H9 (cell line): Measurements from ENCODE around the gene ADARB2. TPM values are rescaled to one million over a fixed set of nuclear protein-coding genes. Genes with fewer than 3 reads are reported as not detected.

Experiments
- DNase-seq: peaks from one replicate; pipeline ENCODE4 v3.0.0-alpha.2; 2017
- H2AFZ ChIP-seq: one replicate; pipeline ENCODE4 v1.6.1; 2013; ENCODE audit warnings: mild to moderate bottlenecking, low read length, control low read depth, moderate library complexity
- H2AK5ac ChIP-seq: 2 replicates; pipeline ENCODE4 v1.6.1; 2013; ENCODE audit warnings: low read length, control low read depth, mixed read lengths; ENCODE audit not compliant: insufficient read length
- H2BK120ac ChIP-seq: one replicate; pipeline ENCODE4 v1.6.1; 2013; ENCODE audit warnings: low read depth, mild to moderate bottlenecking, low read length, control low read depth, inconsistent platforms; ENCODE audit not compliant: poor library complexity, severe bottlenecking
- H2BK12ac ChIP-seq: 2 replicates; pipeline ENCODE4 v1.6.1; 2013; ENCODE audit warnings: low read length, control low read depth, mixed read lengths, low read depth; ENCODE audit not compliant: insufficient read length
- H2BK15ac ChIP-seq: 2 replicates; pipeline ENCODE4 v1.6.1; 2013; ENCODE audit warnings: low read depth, low read length, control low read depth
- H2BK20ac ChIP-seq: one replicate; pipeline ENCODE4 v1.6.1; 2013; ENCODE audit warnings: low read depth, mild to moderate bottlenecking, low read length, control low read depth, inconsistent platforms; ENCODE audit not compliant: poor library complexity, severe bottlenecking
- H2BK5ac ChIP-seq: 2 replicates; pipeline ENCODE4 v1.6.1; 2013; ENCODE audit warnings: low read length, control low read depth, mixed read lengths; ENCODE audit not compliant: insufficient read length
- H3K14ac ChIP-seq: 2 replicates; pipeline ENCODE4 v1.6.1; 2013; ENCODE audit warnings: low read length, control low read depth; ENCODE audit not compliant: insufficient read depth
- H3K18ac ChIP-seq: 2 replicates; pipeline ENCODE4 v1.6.1; 2013; ENCODE audit warnings: low read depth, mild to moderate bottlenecking, mixed read lengths, low read length, control low read depth; ENCODE audit not compliant: insufficient read length
- H3K23ac ChIP-seq: 2 replicates; pipeline ENCODE4 v1.6.1; 2013; ENCODE audit warnings: low read length, control low read depth, mixed read lengths, low read depth; ENCODE audit not compliant: insufficient read length
- H3K23me2 ChIP-seq: 2 replicates; pipeline ENCODE4 v1.6.1; 2013; ENCODE audit warnings: low read depth, mild to moderate bottlenecking, mixed read lengths, low read length, control low read depth; ENCODE audit not compliant: insufficient read length, poor library complexity, severe bottlenecking
- H3K27ac ChIP-seq: 2 replicates; pipeline ENCODE4 v1.5.1; 2013; ENCODE audit warnings: low read length, control low read depth, mixed read lengths, low read depth; ENCODE audit not compliant: insufficient read length
- H3K27me3 ChIP-seq: 2 replicates; pipeline ENCODE4 v1.6.1; 2013; ENCODE audit warnings: low read length, control low read depth, inconsistent platforms; ENCODE audit not compliant: insufficient read depth
- H3K4ac ChIP-seq: 2 replicates; pipeline ENCODE4 v1.6.1; 2013; ENCODE audit warnings: low read depth, mild to moderate bottlenecking, control low read depth, inconsistent platforms, low read length, moderate library complexity
- H3K4me1 ChIP-seq: 2 replicates; pipeline ENCODE4 v1.6.1; 2013; ENCODE audit warnings: low read length, control low read depth, inconsistent platforms; ENCODE audit not compliant: insufficient read depth
- H3K4me2 ChIP-seq: 2 replicates; pipeline ENCODE4 v1.6.1; 2013; ENCODE audit warnings: low read length, control low read depth, mixed read lengths; ENCODE audit not compliant: insufficient read length, insufficient read depth
- H3K56ac ChIP-seq: 2 replicates; pipeline ENCODE4 v1.6.1; 2013; ENCODE audit warnings: low read depth, mild to moderate bottlenecking, mixed read lengths, low read length, control low read depth; ENCODE audit not compliant: insufficient read length
- H3K79me1 ChIP-seq: 2 replicates; pipeline ENCODE4 v1.6.1; 2013; ENCODE audit warnings: low read depth, mild to moderate bottlenecking, moderate library complexity, low read length, control low read depth, inconsistent platforms; ENCODE audit not compliant: insufficient read depth, poor library complexity, severe bottlenecking
- H3K79me2 ChIP-seq: 2 replicates; pipeline ENCODE4 v1.6.1; 2013; ENCODE audit warnings: low read length, control low read depth, inconsistent platforms; ENCODE audit not compliant: insufficient read depth
- H3K9ac ChIP-seq: 2 replicates; pipeline ENCODE4 v1.6.1; 2013; ENCODE audit warnings: low read length, control low read depth, mixed read lengths; ENCODE audit not compliant: insufficient read length; ENCODE audit errors: extremely low read depth
- H3K9me3 ChIP-seq: one replicate; pipeline ENCODE4 v1.6.1; 2013; ENCODE audit warnings: low read depth, low read length, inconsistent platforms; ENCODE audit not compliant: control insufficient read depth
- H3T11ph ChIP-seq: one replicate; pipeline ENCODE4 v1.6.1; 2013; ENCODE audit warnings: mild to moderate bottlenecking, low read length, control low read depth, inconsistent platforms
- H4K20me1 ChIP-seq: one replicate; pipeline ENCODE4 v1.6.1; 2013; ENCODE audit not compliant: control insufficient read depth, insufficient read length, insufficient read depth
- H4K5ac ChIP-seq: 2 replicates; pipeline ENCODE4 v1.6.1; 2013; ENCODE audit warnings: low read depth, mild to moderate bottlenecking, mixed read lengths, low read length, control low read depth; ENCODE audit not compliant: insufficient read length
- H4K8ac ChIP-seq: replicated peaks from 2 replicates; pipeline ENCODE4 v1.6.1; 2013; ENCODE audit warnings: low read length, control low read depth, mixed read lengths, low read depth; ENCODE audit not compliant: insufficient read length
- H4K91ac ChIP-seq: 2 replicates; pipeline ENCODE4 v1.6.1; 2013; ENCODE audit warnings: low read depth, mild to moderate bottlenecking, moderate library complexity, mixed read lengths, low read length, control low read depth; ENCODE audit not compliant: insufficient read length
- H3K27ac Mint-ChIP-seq, 3 experiments: 2 replicates in 2 of 3; 3 replicates in 1 of 3; pipeline ENCODE4 v1.8.0; 2020 to 2021; ENCODE audit warnings: mixed read lengths in 3 of 3, mild to moderate bottlenecking in 1 of 3, moderate library complexity in 1 of 3
- H3K27me3 Mint-ChIP-seq: 2 replicates; pipeline ENCODE4 v1.8.0; 2021; ENCODE audit warnings: low read depth, mild to moderate bottlenecking, moderate library complexity, mixed read lengths
- H3K36me3 Mint-ChIP-seq, 3 experiments: 2 replicates in 2 of 3; 3 replicates in 1 of 3; pipeline ENCODE4 v1.8.0; 2020 to 2021; ENCODE audit warnings: low read depth in 3 of 3, mixed read lengths in 3 of 3; ENCODE audit not compliant: insufficient read depth in 1 of 3
- H3K4me1 Mint-ChIP-seq, 2 experiments: 2 replicates each; pipeline ENCODE4 v1.8.0; 2020; ENCODE audit warnings: mixed read lengths in 2 of 2
- H3K4me3 Mint-ChIP-seq, 2 experiments: 2 replicates in 1 of 2; 3 replicates in 1 of 2; pipeline ENCODE4 v1.8.0; 2020 to 2021; ENCODE audit warnings: mild to moderate bottlenecking in 2 of 2, mixed read lengths in 2 of 2, moderate library complexity in 1 of 2
- H3K9me3 Mint-ChIP-seq, 2 experiments: 2 replicates in 1 of 2; 3 replicates in 1 of 2; pipeline ENCODE4 v1.8.0; 2020; ENCODE audit warnings: mild to moderate bottlenecking in 2 of 2, mixed read lengths in 2 of 2, moderate library complexity in 1 of 2
- WGBS: extraction: QIAGEN DNeasy Blood & Tissue Kit; methylation state at CpG from one replicate; pipeline ENCODE4 v1.1.7; 2013; ENCODE audit warnings: missing lambda C conversion rate, low lambda C conversion rate, mixed read lengths; ENCODE audit not compliant: insufficient read length; ENCODE audit errors: extremely low coverage; 5-methylcytosine and 5-hydroxymethylcytosine counted together
- total RNA-seq: library from RNA; stranded (reverse); gene quantifications from 2 replicates; pipeline ENCODE4 v1.2.1, GENCODE V29; 2021
- TF ChIP-seq, protein P1 (sequence below): fragments of 200-600 bp; sonication (generic); conservative IDR thresholded peaks from 3 replicates; pipeline ENCODE4 v1.8.0; 2021; ENCODE audit warnings: antibody characterized with exemption, mild to moderate bottlenecking

Gene ADARB2
- total RNA-seq, 1 experiment from 2014 or later, result 0.87 TPM

DNA sequence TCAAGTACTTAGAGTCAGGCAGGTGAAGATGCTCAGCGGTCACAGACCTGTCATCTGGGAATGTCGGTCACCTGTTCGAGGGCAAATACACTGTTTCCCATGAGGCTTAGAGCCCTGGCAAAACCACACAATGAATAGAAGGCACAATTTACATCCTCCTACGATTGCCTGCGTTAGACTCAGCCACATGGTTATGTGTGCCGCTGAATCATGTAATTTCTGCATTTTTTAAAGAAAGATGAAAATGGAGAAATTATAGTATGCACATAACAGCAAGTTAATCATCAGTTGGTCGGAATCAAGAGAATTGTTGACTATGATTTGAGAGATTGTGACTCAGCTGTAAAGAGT is 158.2 kb downstream of the ADARB2 start:
- Histone ChIP-seq H3K27ac (no peak overlapping the region), H3K9ac (no peak overlapping the region), H3K27me3 (no peaks in the 10 kb centered on the region), H3K9me3 (no peaks in the 10 kb centered on the region), H3K56ac (no peak overlapping the region), H3K23ac (no peak overlapping the region), H2BK5ac (no peak overlapping the region), H3K4ac (no peak overlapping the region), H3K14ac (no peak overlapping the region), H2BK12ac (no peak overlapping the region), H2AK5ac (no peak overlapping the region), H2BK20ac (no peak overlapping the region), H3K23me2 (no peaks in the 10 kb centered on the region), H4K8ac (no peak overlapping the region), H4K20me1 (no peaks in the 10 kb centered on the region), H3K4me1 (no peaks in the 10 kb centered on the region), H2AFZ (no peak overlapping the region), H3K79me1 (no peaks in the 10 kb centered on the region), H3K4me2 (no peak overlapping the region), H3K79me2 (no peaks in the 10 kb centered on the region), H2BK120ac (no peak overlapping the region), H4K5ac (no peak overlapping the region), H3T11ph (no peak overlapping the region), H4K91ac (no peak overlapping the region), H3K18ac (no peak overlapping the region), H2BK15ac (no peak overlapping the region)
- Mint-ChIP-seq H3K4me1 (no peaks in the 10 kb centered on the region), H3K27me3 (peaks cover 11% of the 10 kb centered on the region), H3K4me3 (no peak overlapping the region), H3K27ac (no peak overlapping the region), H3K36me3 (no peaks in the 10 kb centered on the region), H3K9me3 (no peaks in the 10 kb centered on the region)
- TF ChIP-seq, protein P1, sequence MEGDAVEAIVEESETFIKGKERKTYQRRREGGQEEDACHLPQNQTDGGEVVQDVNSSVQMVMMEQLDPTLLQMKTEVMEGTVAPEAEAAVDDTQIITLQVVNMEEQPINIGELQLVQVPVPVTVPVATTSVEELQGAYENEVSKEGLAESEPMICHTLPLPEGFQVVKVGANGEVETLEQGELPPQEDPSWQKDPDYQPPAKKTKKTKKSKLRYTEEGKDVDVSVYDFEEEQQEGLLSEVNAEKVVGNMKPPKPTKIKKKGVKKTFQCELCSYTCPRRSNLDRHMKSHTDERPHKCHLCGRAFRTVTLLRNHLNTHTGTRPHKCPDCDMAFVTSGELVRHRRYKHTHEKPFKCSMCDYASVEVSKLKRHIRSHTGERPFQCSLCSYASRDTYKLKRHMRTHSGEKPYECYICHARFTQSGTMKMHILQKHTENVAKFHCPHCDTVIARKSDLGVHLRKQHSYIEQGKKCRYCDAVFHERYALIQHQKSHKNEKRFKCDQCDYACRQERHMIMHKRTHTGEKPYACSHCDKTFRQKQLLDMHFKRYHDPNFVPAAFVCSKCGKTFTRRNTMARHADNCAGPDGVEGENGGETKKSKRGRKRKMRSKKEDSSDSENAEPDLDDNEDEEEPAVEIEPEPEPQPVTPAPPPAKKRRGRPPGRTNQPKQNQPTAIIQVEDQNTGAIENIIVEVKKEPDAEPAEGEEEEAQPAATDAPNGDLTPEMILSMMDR, result no peak
- no peak for DNase-seq
- no CpG with 5 or more reads among the region's 7 CpGs for WGBS
